H1 (cell line): ENCODE data around the gene PPP4R1. TPM values are rescaled to one million over a fixed set of nuclear protein-coding genes. Genes with fewer than 3 reads are reported as not detected.

Experiments
- CTCF ChIA-PET: fragments of 300-600 bp; sonication (Branson Sonifier 250); formaldehyde crosslinking; loops from one replicate; lab custom pipeline; 2021; ENCODE audit not compliant: partially characterized antibody; lab: Charles Lee
- POLR2A ChIA-PET: fragments of 300-600 bp; sonication (Branson Sonifier 250); formaldehyde crosslinking; loops from one replicate; lab custom pipeline; 2021; ENCODE audit warnings: inconsistent platforms; ENCODE audit not compliant: partially characterized antibody; lab: Charles Lee
- DNase-seq, 2 experiments: peaks; one replicate each; pipeline versions ENCODE4 v3.0.0 to v3.0.0-alpha.2; 2010 to 2022; ENCODE audit warnings: low spot score in 2 of 2, low read depth in 1 of 2, mixed read lengths in 1 of 2
- FAIRE-seq: peaks from 2 replicates; lab custom pipeline; 2011; peaks lifted over from hg19 to GRCh38; lab: Jason Lieb, UNC
- H2AFZ ChIP-seq: 2 replicates; pipeline ENCODE4 v1.8.1; 2012; ENCODE audit warnings: low read length, inconsistent platforms
- H2AK5ac ChIP-seq: 2 replicates; pipeline ENCODE4 v1.6.1; 2013; ENCODE audit warnings: low read depth, low read length
- H2BK120ac ChIP-seq: replicated peaks from 2 replicates; pipeline ENCODE3; 2013; ENCODE audit warnings: low read depth, low read length, inconsistent platforms
- H2BK12ac ChIP-seq: 2 replicates; pipeline ENCODE4 v1.6.1; 2013; ENCODE audit warnings: low read depth, low read length
- H2BK15ac ChIP-seq: 2 replicates; pipeline ENCODE4 v1.6.1; 2013; ENCODE audit warnings: low read length
- H2BK20ac ChIP-seq: 2 replicates; pipeline ENCODE4 v1.6.1; 2013; ENCODE audit warnings: low read length
- H2BK5ac ChIP-seq: 2 replicates; pipeline ENCODE4 v1.6.1; 2013; ENCODE audit warnings: low read depth, low read length
- H3K14ac ChIP-seq: 2 replicates; pipeline ENCODE4 v1.6.1; 2013; ENCODE audit warnings: inconsistent platforms; ENCODE audit not compliant: insufficient read length
- H3K18ac ChIP-seq: 2 replicates; pipeline ENCODE4 v1.6.1; 2013; ENCODE audit warnings: low read length; ENCODE audit errors: extremely low read depth
- H3K23ac ChIP-seq: 2 replicates; pipeline ENCODE4 v1.6.1; 2013; ENCODE audit warnings: inconsistent platforms; ENCODE audit not compliant: insufficient read length
- H3K23me2 ChIP-seq: 2 replicates; pipeline ENCODE4 v1.6.1; 2013; ENCODE audit warnings: low read depth, low read length
- H3K27ac ChIP-seq: 2 replicates; pipeline ENCODE4 v1.6.1; 2011; ENCODE audit warnings: low read depth, low read length, inconsistent platforms
- H3K27me3 ChIP-seq, 4 experiments: replicated peaks in 1 of 4; 1 replicate in 1 of 4; 2 replicates in 3 of 4; pipeline versions ENCODE4 v1.6.1 to v1.8.1; 2011 to 2013; ENCODE audit warnings: low read length in 3 of 4, mild to moderate bottlenecking in 3 of 4, inconsistent platforms in 2 of 4, mixed read lengths in 2 of 4, moderate library complexity in 1 of 4; ENCODE audit not compliant: control insufficient read depth in 3 of 4, insufficient read depth in 3 of 4; ENCODE audit errors: extremely low read depth in 1 of 4
- H3K36me3 ChIP-seq, 4 experiments: 2 replicates each; pipeline versions ENCODE4 v1.6.1 to v1.8.1; 2011 to 2013; ENCODE audit warnings: mild to moderate bottlenecking in 4 of 4, low read length in 3 of 4, moderate library complexity in 2 of 4, control low read depth in 1 of 4, inconsistent platforms in 1 of 4; ENCODE audit not compliant: insufficient read depth in 4 of 4, control insufficient read depth in 2 of 4
- H3K4ac ChIP-seq: replicated peaks from 2 replicates; pipeline ENCODE3; 2013; ENCODE audit warnings: low read length, low read depth, mixed read lengths, inconsistent platforms; ENCODE audit not compliant: insufficient read length
- H3K4me1 ChIP-seq, 4 experiments: replicated peaks in 1 of 4; 1 replicate in 1 of 4; 2 replicates in 3 of 4; pipeline versions ENCODE4 v1.6.1 to v1.8.1; 2011 to 2013; ENCODE audit warnings: low read length in 3 of 4, inconsistent platforms in 2 of 4, mixed read lengths in 1 of 4; ENCODE audit not compliant: insufficient read depth in 4 of 4, control insufficient read depth in 3 of 4
- H3K4me2 ChIP-seq, 2 experiments: 2 replicates each; pipeline versions ENCODE4 v1.6.1 to v1.8.1; 2011 to 2013; ENCODE audit warnings: low read depth in 2 of 2, low read length in 2 of 2, control low read depth in 1 of 2, inconsistent platforms in 1 of 2, mild to moderate bottlenecking in 1 of 2; ENCODE audit not compliant: insufficient read depth in 1 of 2
- H3K4me3 ChIP-seq, 4 experiments: fragments of 200-600, 300-600 bp in 1 of 4; sonication (generic), shearing (Covaris generic), sonication (Bioruptor Twin) in 1 of 4; 2 replicates each; pipeline versions ENCODE4 v1.5.1 to v1.8.1; 2011 to 2016; ENCODE audit warnings: low read length in 4 of 4, low read depth in 3 of 4, control low read depth in 2 of 4, inconsistent platforms in 2 of 4, mild to moderate bottlenecking in 2 of 4, mixed read lengths in 1 of 4, moderate library complexity in 1 of 4; ENCODE audit not compliant: insufficient read depth in 2 of 4; ENCODE audit errors: extremely low read depth in 1 of 4
- H3K56ac ChIP-seq: replicated peaks from 2 replicates; pipeline ENCODE3; 2013; ENCODE audit warnings: low read depth, mild to moderate bottlenecking, mixed read lengths, low read length, inconsistent platforms; ENCODE audit not compliant: insufficient read length
- H3K79me1 ChIP-seq: 2 replicates; pipeline ENCODE4 v1.6.1; 2013; ENCODE audit warnings: low read depth, low read length, control low read depth
- H3K79me2 ChIP-seq, 2 experiments: 2 replicates each; pipeline versions ENCODE4 v1.6.1 to v1.8.1; 2012 to 2013; ENCODE audit warnings: low read length in 2 of 2, mild to moderate bottlenecking in 2 of 2, inconsistent platforms in 1 of 2; ENCODE audit not compliant: insufficient read depth in 2 of 2, control insufficient read depth in 1 of 2
- H3K9ac ChIP-seq, 4 experiments: replicated peaks in 1 of 4; 1 replicate in 1 of 4; 2 replicates in 3 of 4; pipeline versions ENCODE4 v1.6.1 to v1.8.1; 2011 to 2013; ENCODE audit warnings: low read depth in 3 of 4, low read length in 3 of 4, control low read depth in 2 of 4, mild to moderate bottlenecking in 2 of 4, moderate library complexity in 2 of 4, inconsistent platforms in 1 of 4; ENCODE audit errors: extremely low read depth in 1 of 4
- H3K9me3 ChIP-seq, 2 experiments: 2 replicates each; pipeline versions ENCODE4 v1.6.1 to v1.8.1; 2012 to 2013; ENCODE audit warnings: mild to moderate bottlenecking in 2 of 2, moderate library complexity in 2 of 2, control low read depth in 1 of 2, inconsistent platforms in 1 of 2, low read depth in 1 of 2, low read length in 1 of 2, mixed read lengths in 1 of 2; ENCODE audit not compliant: insufficient read depth in 2 of 2
- H4K20me1 ChIP-seq, 2 experiments: replicated peaks in 1 of 2; 2 replicates each; pipeline versions ENCODE3 to v1.8.1; 2011 to 2013; ENCODE audit warnings: inconsistent platforms in 2 of 2, low read length in 2 of 2, mild to moderate bottlenecking in 1 of 2; ENCODE audit not compliant: insufficient read depth in 2 of 2, control insufficient read depth in 1 of 2
- H4K5ac ChIP-seq: 2 replicates; pipeline ENCODE4 v1.6.1; 2013; ENCODE audit warnings: low read length, low read depth, mixed read lengths, inconsistent platforms; ENCODE audit not compliant: insufficient read length
- H4K8ac ChIP-seq: 2 replicates; pipeline ENCODE4 v1.8.0; 2013; ENCODE audit warnings: mild to moderate bottlenecking, moderate library complexity, low read length, inconsistent platforms; ENCODE audit not compliant: insufficient read depth; ENCODE audit errors: extremely low read depth
- H4K91ac ChIP-seq: replicated peaks from 2 replicates; pipeline ENCODE3; 2013; ENCODE audit warnings: low read length, mixed read lengths, inconsistent platforms; ENCODE audit not compliant: insufficient read length
- BCL11A ChIP-seq, 2 experiments: IDR thresholded peaks; one replicate each; pipeline ENCODE4 v1.6.1; 2011; ENCODE audit warnings: low read depth in 2 of 2, low read length in 2 of 2, mild to moderate bottlenecking in 2 of 2
- EZH2 ChIP-seq: fragments of 200-600 bp; sonication (generic); IDR thresholded peaks from 2 replicates; pipeline ENCODE4 v1.7.1; 2012; ENCODE audit warnings: low read depth, mild to moderate bottlenecking, moderate library complexity, low read length, inconsistent platforms; ENCODE audit not compliant: severe bottlenecking
- HDAC6 ChIP-seq: IDR thresholded peaks from one replicate; pipeline ENCODE4 v1.7.1; 2012; ENCODE audit warnings: low read depth, mild to moderate bottlenecking, inconsistent platforms, low read length, moderate library complexity
- RAD21 ChIP-seq, 2 experiments: IDR thresholded peaks in 1 of 2; conservative IDR thresholded peaks in 1 of 2; 2 replicates each; pipeline ENCODE4 v1.6.1; 2011; ENCODE audit warnings: low read depth in 2 of 2, low read length in 2 of 2, improper control_type of control experiment in 1 of 2, inconsistent platforms in 1 of 2, mild to moderate bottlenecking in 1 of 2, moderate library complexity in 1 of 2
- SIRT6 ChIP-seq: IDR thresholded peaks from one replicate; pipeline ENCODE4 v1.7.1; 2012; ENCODE audit warnings: low read length, inconsistent platforms
- TAF1 ChIP-seq: IDR thresholded peaks from 2 replicates; pipeline ENCODE4 v1.6.1; 2011; ENCODE audit warnings: mild to moderate bottlenecking, low read depth, low read length
- WGBS, 2 experiments: shearing (Covaris generic) in 1 of 2; methylation state at CpG; one replicate each; pipeline versions ENCODE4 v1.1.6 to v1.1.7; 2013 to 2015; ENCODE audit warnings: low lambda C conversion rate in 2 of 2, mixed read lengths in 2 of 2, inconsistent platforms in 1 of 2, low coverage in 1 of 2, missing lambda C conversion rate in 1 of 2; ENCODE audit not compliant: insufficient replicate concordance in 2 of 2, insufficient coverage in 1 of 2, insufficient read length in 1 of 2; ENCODE audit errors: extremely low coverage in 1 of 2, missing lambda C conversion rate in 1 of 2; 5-methylcytosine and 5-hydroxymethylcytosine counted together
- polyA plus RNA-seq, 7 experiments: library from polyadenylated mRNA; depleted of rRNA in 3 of 7; stranded (reverse) in 5 of 7; unstranded in 2 of 7; fragments of >200 nt in 5 of 7; fragments of 200-250 nt in 2 of 7; gene quantifications; 1 replicate in 5 of 7; 2 replicates in 1 of 7; 4 replicates in 1 of 7; pipeline versions ENCODE4 v1.2.1 to v1.2.3, GENCODE V29; 2011 to 2013; ENCODE audit warnings: missing spikeins in 2 of 7, mixed read lengths in 2 of 7
- total RNA-seq: library from RNA; stranded (reverse); fragmentation: NEBNext Ultra II Directional; extraction: Animal tissue kit (Norgen Biotek cat#: 25700); gene quantifications from 2 replicates; pipeline ENCODE4 v1.2.1, GENCODE V29; 2021

Gene PPP4R1
- total and polyA plus RNA-seq, 2 of the 8 experiments (the other 6 are each of a cell fraction or from before 2014, with no cell fraction given): 67.4 to 96.1 TPM

- H2BK120ac ChIP-seq: no peak overlapping the region
- no peak for DNase-seq
- no peaks in the 10 kb centered on the region for H4K20me1 ChIP-seq
- 91% methylated on average over 24 of the region's 27 CpGs; no CpG with 5 or more reads in 1 of the 2 experiments for WGBS, 2 experiments
- H4K91ac ChIP-seq: no peak overlapping the region
- no peak overlapping the region for H2BK12ac ChIP-seq
- H3K79me2 ChIP-seq: no peaks in the 10 kb centered on the region
- no peak overlapping the region for H2BK5ac ChIP-seq
- no peak overlapping the region for H4K8ac ChIP-seq
- H3K4ac ChIP-seq: no peak overlapping the region
- TF ChIP-seq TAF1 (no peak), RAD21 (IDR thresholded peaks at IDR 0.05 in 1 of 2, conservative IDR thresholded peaks at IDR 0.05 in 1 of 2; ENCODE audit: low read depth in 2 of 2, low read length in 2 of 2) (no peak), EZH2 (no peak), HDAC6 (no peak), SIRT6 (no peak), BCL11A (IDR thresholded peaks at IDR 0.05; ENCODE audit: low read depth in 2 of 2, low read length in 2 of 2) (no peak)
- POLR2A ChIA-PET: interaction anchor here (0.7 kb wide), 1 partner anchor 297 kb away, joined by 3 read pairs; no protein-coding TSS in a partner anchor
- no peak overlapping the region for H2AFZ ChIP-seq
- H3K27me3 ChIP-seq: no peaks in the 10 kb centered on the region
- H3K23me2 ChIP-seq: no peaks in the 10 kb centered on the region
- H3K9ac ChIP-seq: no peak overlapping the region
- H3K23ac ChIP-seq: no peak overlapping the region
- FAIRE-seq: no peak
- no peaks in the 10 kb centered on the region for H3K9me3 ChIP-seq
- H3K4me3 ChIP-seq: no peak overlapping the region
- H3K36me3 ChIP-seq: peaks cover 5 to 36% (median 16%) of the 10 kb centered on the region in 4 experiments; a peak in 6 of 8 replicates
- CTCF ChIA-PET: no interaction called here
- no peak overlapping the region for H3K27ac ChIP-seq
- no peak overlapping the region for H2BK15ac ChIP-seq
- no peak overlapping the region for H2AK5ac ChIP-seq
- no peaks in the 10 kb centered on the region for H3K4me1 ChIP-seq
- no peaks in the 10 kb centered on the region for H3K79me1 ChIP-seq
- no peak overlapping the region for H3K56ac ChIP-seq
- H3K18ac ChIP-seq: no peak overlapping the region
- no peak overlapping the region for H3K14ac ChIP-seq
- no peak overlapping the region for H3K4me2 ChIP-seq
- no peak overlapping the region for H2BK20ac ChIP-seq
- no peak overlapping the region for H4K5ac ChIP-seq
Observed at GRCh38 chr18:9535430-9535991, 78.8 kb downstream of the PPP4R1 start.
